Dendritic cell treated with granulocyte-macrophage colony-stimulating factor and Interleukin-4, amounts not matched to agents 40 ng/mL and 50 ng/mL, for 4 days (primary cell): ENCODE data around the gene ARHGAP28.

Source experiments
- H3K27ac Mint-ChIP-seq: one replicate; pipeline ENCODE4 v1.8.0; 2022; ENCODE audit warnings: mild to moderate bottlenecking, mixed read lengths
- H3K27me3 Mint-ChIP-seq: one replicate; pipeline ENCODE4 v1.8.0; 2022; ENCODE audit warnings: mild to moderate bottlenecking, mixed read lengths
- H3K36me3 Mint-ChIP-seq: one replicate; pipeline ENCODE4 v1.8.0; 2022; ENCODE audit warnings: low read depth, mixed read lengths
- H3K4me1 Mint-ChIP-seq: one replicate; pipeline ENCODE4 v1.8.0; 2022; ENCODE audit warnings: low read depth, mixed read lengths
- H3K4me3 Mint-ChIP-seq: one replicate; pipeline ENCODE4 v1.8.0; 2022; ENCODE audit warnings: mild to moderate bottlenecking, moderate library complexity, mixed read lengths
- H3K9me3 Mint-ChIP-seq: one replicate; pipeline ENCODE4 v1.8.0; 2022; ENCODE audit warnings: mixed read lengths
- intact Hi-C: fragments of 100-400 bp; cut with micrococcal nuclease; formaldehyde crosslinking; loops from one replicate; pipeline ENCODE4 v1.15.0; 2022

ARHGAP28 gene

GRCh38 chr18:6956495-6956894 lies 227.0 kb downstream of the ARHGAP28 start:
- Mint-ChIP-seq H3K27me3 (no peaks in the 10 kb centered on the region), H3K4me1 (no peaks in the 10 kb centered on the region), H3K4me3 (no peak overlapping the region), H3K36me3 (no peaks in the 10 kb centered on the region), H3K27ac (no peak overlapping the region), H3K9me3 (peaks cover 8% of the 10 kb centered on the region)
- intact Hi-C loops = no loop called here

DNA sequence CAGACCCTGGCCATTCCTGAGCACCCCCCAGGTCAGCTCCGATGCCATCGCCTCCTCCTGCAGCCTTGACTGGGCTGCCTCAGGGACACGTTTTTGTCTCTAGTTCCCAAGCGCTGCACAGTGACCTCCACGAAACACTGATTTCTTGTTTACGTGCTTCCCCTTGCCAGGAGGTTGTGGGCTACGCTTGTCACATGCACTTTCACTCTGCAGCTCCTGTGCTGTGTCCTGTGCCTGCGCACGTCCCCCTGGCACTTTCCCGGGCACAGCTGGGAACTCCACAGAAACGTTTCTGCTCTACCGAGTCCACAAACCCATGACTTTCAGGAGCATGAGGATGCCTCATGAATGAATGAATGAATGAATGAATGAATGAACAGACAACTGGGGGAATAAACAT lies 227.5 kb downstream of the ARHGAP28 start:
- intact Hi-C loops = no loop called here
- no peaks in the 10 kb centered on the region for H3K27me3 Mint-ChIP-seq
- H3K27ac Mint-ChIP-seq = no peak overlapping the region
- no peaks in the 10 kb centered on the region for H3K4me1 Mint-ChIP-seq
- H3K36me3 Mint-ChIP-seq = no peaks in the 10 kb centered on the region
- no peak overlapping the region for H3K4me3 Mint-ChIP-seq
- peaks cover 8% of the 10 kb centered on the region for H3K9me3 Mint-ChIP-seq

- no peaks in the 10 kb centered on the region for H3K4me1 Mint-ChIP-seq
Observed at GRCh38 chr18:6959110-6959509, 229.6 kb downstream of the ARHGAP28 start.

GRCh38 chr18:6960124-6960523 lies 230.6 kb downstream of the ARHGAP28 start:
- no peak overlapping the region for H3K4me3 Mint-ChIP-seq
- no peaks in the 10 kb centered on the region for H3K36me3 Mint-ChIP-seq
- no peaks in the 10 kb centered on the region for H3K27me3 Mint-ChIP-seq
- intact Hi-C loops = no loop called here
- no peak overlapping the region for H3K27ac Mint-ChIP-seq
- H3K9me3 Mint-ChIP-seq = peaks cover 8% of the 10 kb centered on the region
- H3K4me1 Mint-ChIP-seq = no peaks in the 10 kb centered on the region

More at GRCh38 chr18:6959110-6959509, 229.6 kb downstream of the ARHGAP28 start:
- H3K27ac Mint-ChIP-seq = no peak overlapping the region
- intact Hi-C loops = no loop called here
- H3K9me3 Mint-ChIP-seq = peaks cover 8% of the 10 kb centered on the region
- H3K4me3 Mint-ChIP-seq = no peak overlapping the region
- H3K27me3 Mint-ChIP-seq = no peaks in the 10 kb centered on the region
- H3K36me3 Mint-ChIP-seq = no peaks in the 10 kb centered on the region

DNA sequence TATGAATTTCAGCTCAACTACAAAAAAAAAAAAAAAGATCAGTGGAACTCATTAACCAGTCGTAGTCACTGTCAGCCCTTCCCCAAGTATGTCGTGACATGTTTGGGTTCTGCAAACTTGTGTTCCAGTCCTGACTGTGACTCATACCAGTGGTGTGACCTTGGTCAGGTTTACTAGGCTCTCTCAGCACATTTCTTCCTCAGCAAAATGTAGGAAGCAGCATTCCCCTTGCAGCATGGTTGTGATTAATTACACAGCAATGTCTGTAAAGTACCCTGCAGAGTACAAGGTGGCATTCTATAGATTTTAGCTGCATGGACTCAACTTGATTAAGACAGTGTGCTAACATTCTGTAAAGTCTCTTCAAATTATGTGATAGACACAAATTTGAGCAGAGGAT lies 231.1 kb downstream of the ARHGAP28 start:
- Mint-ChIP-seq H3K4me3 (no peak overlapping the region), H3K27me3 (no peaks in the 10 kb centered on the region), H3K9me3 (peaks cover 8% of the 10 kb centered on the region), H3K27ac (no peak overlapping the region), H3K4me1 (no peaks in the 10 kb centered on the region), H3K36me3 (no peaks in the 10 kb centered on the region)
- intact Hi-C loops = no loop called here

- intact Hi-C loops = no loop called here
- Mint-ChIP-seq H3K4me3 (no peak overlapping the region), H3K36me3 (no peaks in the 10 kb centered on the region), H3K4me1 (no peaks in the 10 kb centered on the region), H3K27me3 (no peaks in the 10 kb centered on the region), H3K9me3 (peaks cover 8% of the 10 kb centered on the region), H3K27ac (no peak overlapping the region)
Observed at GRCh38 chr18:6961331-6961730, 231.8 kb downstream of the ARHGAP28 start.

DNA sequence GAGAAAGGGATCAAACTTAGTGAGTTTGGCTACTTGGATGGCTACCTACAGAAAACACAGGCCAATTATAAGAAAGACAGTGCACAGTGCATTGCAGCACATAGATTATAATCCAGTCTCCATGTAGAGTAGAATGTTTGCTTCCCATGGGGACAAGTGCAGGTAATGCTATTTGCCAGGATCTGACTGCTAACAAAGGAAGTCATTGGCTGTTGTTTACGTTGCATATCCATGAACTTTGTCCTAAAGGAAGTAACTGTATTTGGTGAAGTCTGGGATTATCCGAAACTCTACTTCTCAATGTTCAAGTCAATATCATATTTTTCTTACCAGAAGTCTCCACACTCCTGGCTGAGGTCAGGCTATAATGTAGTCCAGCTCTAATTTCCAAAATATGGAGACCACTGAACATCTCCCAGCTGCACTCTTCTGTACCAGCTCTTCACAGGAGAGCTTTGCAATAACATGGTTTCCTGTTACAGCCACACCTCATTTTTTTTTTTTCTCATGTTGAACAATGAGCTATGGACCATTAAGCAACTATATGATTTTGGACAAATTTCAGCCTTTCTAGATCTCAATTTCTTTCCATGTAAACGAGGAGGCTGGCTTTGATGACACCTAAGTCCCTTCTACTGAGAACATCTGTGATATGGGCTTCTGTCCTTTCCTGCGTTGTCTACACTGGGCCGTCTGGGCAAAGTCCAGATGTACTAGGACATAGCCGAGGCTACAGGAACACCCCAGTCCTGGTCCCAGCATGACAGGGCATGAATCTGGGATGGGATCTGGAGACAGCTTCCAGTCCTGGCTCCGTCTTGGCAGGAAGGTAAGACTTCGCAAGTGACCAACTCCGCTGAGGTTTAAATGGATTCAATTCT lies 233.3 kb downstream of the ARHGAP28 start:
- Mint-ChIP-seq H3K9me3 (peaks cover 8% of the 10 kb centered on the region), H3K27me3 (no peaks in the 10 kb centered on the region), H3K27ac (no peak overlapping the region), H3K4me3 (no peak overlapping the region), H3K4me1 (no peaks in the 10 kb centered on the region), H3K36me3 (no peaks in the 10 kb centered on the region)
- intact Hi-C loops = no loop called here

DNA sequence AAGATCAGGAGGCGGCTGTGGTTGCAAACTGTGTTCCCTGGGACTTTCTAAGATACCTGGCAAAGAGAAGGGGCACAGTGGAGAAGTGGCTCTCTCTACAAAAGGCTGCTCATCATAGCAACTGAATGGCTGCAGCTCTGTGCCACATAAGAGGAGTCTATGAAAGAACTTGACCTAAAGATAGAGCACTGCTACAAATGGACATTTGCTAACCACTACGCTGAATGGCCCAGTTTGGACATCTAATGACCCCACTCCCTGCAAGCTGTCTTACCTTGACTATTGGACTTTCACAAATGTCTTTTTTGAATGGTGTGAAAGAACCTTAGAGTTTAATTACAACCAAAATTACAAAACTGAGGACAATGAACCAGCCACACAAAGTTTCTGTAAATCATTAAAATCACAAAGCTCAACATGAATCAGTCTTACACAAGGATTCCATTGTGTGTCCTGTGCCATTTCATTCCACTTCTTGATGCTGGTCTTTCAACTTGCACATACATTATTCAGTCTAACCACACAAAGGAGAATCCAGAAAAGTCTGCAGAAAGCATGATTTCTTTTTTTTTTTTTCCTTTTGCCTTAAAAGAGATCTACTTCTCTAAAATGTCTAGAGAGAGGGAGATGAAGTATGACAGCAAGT lies 234.1 kb downstream of the ARHGAP28 start:
- H3K36me3 Mint-ChIP-seq = no peaks in the 10 kb centered on the region
- intact Hi-C loops = no loop called here
- peaks cover 8% of the 10 kb centered on the region for H3K9me3 Mint-ChIP-seq
- no peaks in the 10 kb centered on the region for H3K4me1 Mint-ChIP-seq
- no peaks in the 10 kb centered on the region for H3K27me3 Mint-ChIP-seq
- no peak overlapping the region for H3K4me3 Mint-ChIP-seq
- no peak overlapping the region for H3K27ac Mint-ChIP-seq
